Colonic mucosa (tissue), 4 donors: ENCODE measurements around the gene GDE1. TPM values are rescaled to one million over a fixed set of nuclear protein-coding genes. Genes with fewer than 3 reads are reported as not detected.

Experiments used
- DNase-seq: peaks from one replicate; pipeline ENCODE4 v3.0.0-alpha.2; 2020
- H3K27ac ChIP-seq: fragments of 200-600 bp; one replicate; pipeline ENCODE4 v1.8.0; 2021
- H3K27me3 ChIP-seq: fragments of 200-600 bp; one replicate; pipeline ENCODE4 v1.8.0; 2021
- H3K36me3 ChIP-seq: fragments of 200-600 bp; one replicate; pipeline ENCODE4 v1.8.0; 2021
- H3K4me1 ChIP-seq: fragments of 200-600 bp; one replicate; pipeline ENCODE4 v1.8.0; 2021; ENCODE audit warnings: mild to moderate bottlenecking
- H3K4me3 ChIP-seq: fragments of 200-600 bp; one replicate; pipeline ENCODE4 v1.8.0; 2021
- H3K9ac ChIP-seq, 2 donors: one replicate each; pipeline ENCODE4 v1.7.0; 2013; ENCODE audit warnings: control low read depth in 2 of 2, low read depth in 2 of 2, low read length in 2 of 2
- H3K9me3 ChIP-seq: fragments of 200-600 bp; one replicate; pipeline ENCODE4 v1.8.0; 2021
- CTCF ChIP-seq: fragments of 200-600 bp; IDR thresholded peaks from one replicate; pipeline ENCODE4 v1.8.0; 2022; ENCODE audit warnings: antibody characterized with exemption, mild to moderate bottlenecking
- intact Hi-C: fragments of 100-400 bp; cut with DNase I; formaldehyde crosslinking; loops from one replicate; pipeline ENCODE4 v1.14.1; 2022
- total RNA-seq, 2 donors: library from RNA; stranded (reverse); fragmentation: NEBNext Ultra II Directional in 1 of 2; extraction: Animal tissue kit (Norgen Biotek cat#: 25700) in 1 of 2; gene quantifications; one replicate each; pipeline ENCODE4 v1.2.1, GENCODE V29; 2021
- donor health status: healthy.
- donor health status: DM: no; HTN: no; CAD: no.
- donor health status: DM: no; HTN: no; CAD: no.

GDE1 gene
- total RNA-seq, 2 donors from 2014 or later: 81.6 to 128 TPM

- DNase-seq: no peak
- intact Hi-C loops: no loop called here
- no peak for TF ChIP-seq CTCF
- H3K9me3 ChIP-seq: no peaks in the 10 kb centered on the region
- H3K4me3 ChIP-seq: no peak overlapping the region
- H3K27me3 ChIP-seq: no peaks in the 10 kb centered on the region
- no peaks in the 10 kb centered on the region for H3K4me1 ChIP-seq
- H3K27ac ChIP-seq: no peak overlapping the region
- H3K9ac ChIP-seq: no peak overlapping the region
- no peaks in the 10 kb centered on the region for H3K36me3 ChIP-seq
These were observed 43.4 kb downstream of the GDE1 start for GRCh38 chr16:19478505-19478904.

GRCh38 chr16:19474617-19475016 lies 47.3 kb downstream of the GDE1 start:
- H3K9me3 ChIP-seq: no peaks in the 10 kb centered on the region
- H3K27ac ChIP-seq: no peak overlapping the region
- DNase-seq: no peak
- H3K4me3 ChIP-seq: no peak overlapping the region
- H3K36me3 ChIP-seq: no peaks in the 10 kb centered on the region
- no peak for TF ChIP-seq CTCF
- H3K4me1 ChIP-seq: no peaks in the 10 kb centered on the region
- H3K9ac ChIP-seq: no peak overlapping the region
- intact Hi-C loops: no loop called here
- H3K27me3 ChIP-seq: no peaks in the 10 kb centered on the region

GRCh38 chr16:19472482-19472881 lies 49.4 kb downstream of the GDE1 start:
- Histone ChIP-seq H3K9ac (no peak overlapping the region), H3K9me3 (no peaks in the 10 kb centered on the region), H3K27me3 (no peaks in the 10 kb centered on the region), H3K4me3 (no peak overlapping the region), H3K36me3 (no peaks in the 10 kb centered on the region), H3K4me1 (no peaks in the 10 kb centered on the region), H3K27ac (no peak overlapping the region)
- intact Hi-C loops: no loop called here
- no peak for DNase-seq
- TF ChIP-seq CTCF: no peak

GRCh38 chr16:19468300-19468699 lies 53.6 kb downstream of the GDE1 start:
- no peaks in the 10 kb centered on the region for H3K36me3 ChIP-seq
- no peak for TF ChIP-seq CTCF
- no peak overlapping the region for H3K9ac ChIP-seq
- H3K9me3 ChIP-seq: no peaks in the 10 kb centered on the region
- no peak for DNase-seq
- no peaks in the 10 kb centered on the region for H3K27me3 ChIP-seq
- intact Hi-C loops: no loop called here
- no peak overlapping the region for H3K4me3 ChIP-seq
- H3K4me1 ChIP-seq: no peaks in the 10 kb centered on the region
- H3K27ac ChIP-seq: no peak overlapping the region

GRCh38 chr16:19463468-19464315 lies 58.2 kb downstream of the GDE1 start:
- H3K9ac ChIP-seq: no peak overlapping the region
- no peak overlapping the region for H3K4me3 ChIP-seq
- no peaks in the 10 kb centered on the region for H3K27me3 ChIP-seq
- H3K36me3 ChIP-seq: no peaks in the 10 kb centered on the region
- intact Hi-C loops: no loop called here
- no peak for TF ChIP-seq CTCF
- H3K27ac ChIP-seq: peak overlapping the region; percentile 27
- no peaks in the 10 kb centered on the region for H3K4me1 ChIP-seq
- DNase-seq: peak; percentile 56
- no peaks in the 10 kb centered on the region for H3K9me3 ChIP-seq
